Measurements from ENCODE around the gene HERC2. TPM values are rescaled to one million over a fixed set of nuclear protein-coding genes. Genes with fewer than 3 reads are reported as not detected.

HERC2 gene
- total RNA-seq, 1 experiment from 2014 or later, result 69.2 TPM

DNA sequence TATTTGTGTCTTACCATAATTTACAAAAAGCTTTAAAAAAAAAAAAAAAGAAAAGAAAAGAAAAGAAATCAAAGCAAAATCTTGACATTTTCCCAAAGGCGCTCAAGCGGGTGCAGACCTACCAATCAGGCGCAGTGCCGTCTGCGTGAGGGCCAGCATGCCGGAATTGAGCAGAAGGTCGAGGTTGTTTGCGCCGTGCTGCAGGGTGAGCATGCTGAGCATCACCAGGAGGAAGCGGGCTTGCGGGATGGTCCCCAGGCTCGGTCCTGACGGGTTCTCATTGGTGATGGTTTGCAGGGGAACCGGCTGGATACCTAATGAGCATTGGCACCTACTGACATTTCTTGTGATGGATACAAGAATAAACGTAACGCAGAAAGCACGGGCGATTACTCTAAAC is 93.9 kb downstream of the HERC2 start:
- Histone ChIP-seq H3K56ac (ENCODE audit: insufficient read length, low read depth, low read length) (no peak overlapping the region), H3K79me2 (ENCODE audit: insufficient read depth, low read length) (no peaks in the 10 kb centered on the region), H3K4me1 (ENCODE audit: insufficient read depth, low read length) (no peaks in the 10 kb centered on the region), H3K4me2 (ENCODE audit: insufficient read depth, insufficient read length, low read length) (no peak overlapping the region), H3K9me3 (ENCODE audit: control insufficient read depth, low read depth, low read length) (no peaks in the 10 kb centered on the region), H2BK5ac (ENCODE audit: insufficient read length, low read length) (no peak overlapping the region), H3K27ac (ENCODE audit: insufficient read length, low read depth, low read length) (no peak overlapping the region), H4K5ac (ENCODE audit: insufficient read length, low read depth, low read length) (no peak overlapping the region), H3K23me2 (ENCODE audit: insufficient read length, low read depth, low read length, poor library complexity, severe bottlenecking) (no peaks in the 10 kb centered on the region), H2BK120ac (ENCODE audit: low read depth, low read length, poor library complexity, severe bottlenecking) (no peak overlapping the region), H2AFZ (ENCODE audit: low read length) (no peak overlapping the region), H3K4ac (ENCODE audit: low read depth, low read length) (no peak overlapping the region), H3K79me1 (ENCODE audit: insufficient read depth, low read depth, low read length, poor library complexity, severe bottlenecking) (no peaks in the 10 kb centered on the region), H3K18ac (ENCODE audit: insufficient read length, low read depth, low read length) (no peak overlapping the region), H3K14ac (ENCODE audit: insufficient read depth, low read length) (no peak overlapping the region), H2BK12ac (ENCODE audit: insufficient read length, low read depth, low read length) (no peak overlapping the region), H2BK15ac (ENCODE audit: low read depth, low read length) (no peak overlapping the region), H4K91ac (ENCODE audit: insufficient read length, low read depth, low read length) (no peak overlapping the region), H3K27me3 (ENCODE audit: insufficient read depth, low read length) (no peaks in the 10 kb centered on the region), H3K23ac (ENCODE audit: insufficient read length, low read depth, low read length) (no peak overlapping the region), H4K20me1 (ENCODE audit: control insufficient read depth, insufficient read depth, insufficient read length) (no peaks in the 10 kb centered on the region), H4K8ac (replicated peaks; ENCODE audit: insufficient read length, low read depth, low read length) (no peak overlapping the region), H2AK5ac (ENCODE audit: insufficient read length, low read length) (no peak overlapping the region), H3K9ac (ENCODE audit: extremely low read depth, insufficient read length, low read length) (no peak overlapping the region), H2BK20ac (ENCODE audit: low read depth, low read length, poor library complexity, severe bottlenecking) (no peak overlapping the region), H3T11ph (ENCODE audit: low read length) (no peak overlapping the region)
- WGBS (ENCODE audit: extremely low coverage, insufficient read length, low lambda C conversion rate), result no CpG with 5 or more reads among the region's 18 CpGs
- H3K9me3 Mint-ChIP-seq, result no peaks in the 10 kb centered on the region
- DNase-seq, result no peak
- H3K4me1 Mint-ChIP-seq, result no peaks in the 10 kb centered on the region
- peaks cover 32 to 71% (median 52%) of the 10 kb centered on the region in 3 experiments for H3K36me3 Mint-ChIP-seq (ENCODE audit: insufficient read depth in 1 of 3, low read depth in 3 of 3)
- H3K27ac Mint-ChIP-seq, result no peak overlapping the region
- TF ChIP-seq, protein P1, sequence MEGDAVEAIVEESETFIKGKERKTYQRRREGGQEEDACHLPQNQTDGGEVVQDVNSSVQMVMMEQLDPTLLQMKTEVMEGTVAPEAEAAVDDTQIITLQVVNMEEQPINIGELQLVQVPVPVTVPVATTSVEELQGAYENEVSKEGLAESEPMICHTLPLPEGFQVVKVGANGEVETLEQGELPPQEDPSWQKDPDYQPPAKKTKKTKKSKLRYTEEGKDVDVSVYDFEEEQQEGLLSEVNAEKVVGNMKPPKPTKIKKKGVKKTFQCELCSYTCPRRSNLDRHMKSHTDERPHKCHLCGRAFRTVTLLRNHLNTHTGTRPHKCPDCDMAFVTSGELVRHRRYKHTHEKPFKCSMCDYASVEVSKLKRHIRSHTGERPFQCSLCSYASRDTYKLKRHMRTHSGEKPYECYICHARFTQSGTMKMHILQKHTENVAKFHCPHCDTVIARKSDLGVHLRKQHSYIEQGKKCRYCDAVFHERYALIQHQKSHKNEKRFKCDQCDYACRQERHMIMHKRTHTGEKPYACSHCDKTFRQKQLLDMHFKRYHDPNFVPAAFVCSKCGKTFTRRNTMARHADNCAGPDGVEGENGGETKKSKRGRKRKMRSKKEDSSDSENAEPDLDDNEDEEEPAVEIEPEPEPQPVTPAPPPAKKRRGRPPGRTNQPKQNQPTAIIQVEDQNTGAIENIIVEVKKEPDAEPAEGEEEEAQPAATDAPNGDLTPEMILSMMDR (conservative IDR thresholded peaks at IDR 0.05), result no peak
- H3K4me3 Mint-ChIP-seq, result no peak overlapping the region
- H3K27me3 Mint-ChIP-seq (ENCODE audit: low read depth), result no peaks in the 10 kb centered on the region

Data from H9 (cell line).